ENCODE results near the gene CSTPP1.

CSTPP1 gene

DNA sequence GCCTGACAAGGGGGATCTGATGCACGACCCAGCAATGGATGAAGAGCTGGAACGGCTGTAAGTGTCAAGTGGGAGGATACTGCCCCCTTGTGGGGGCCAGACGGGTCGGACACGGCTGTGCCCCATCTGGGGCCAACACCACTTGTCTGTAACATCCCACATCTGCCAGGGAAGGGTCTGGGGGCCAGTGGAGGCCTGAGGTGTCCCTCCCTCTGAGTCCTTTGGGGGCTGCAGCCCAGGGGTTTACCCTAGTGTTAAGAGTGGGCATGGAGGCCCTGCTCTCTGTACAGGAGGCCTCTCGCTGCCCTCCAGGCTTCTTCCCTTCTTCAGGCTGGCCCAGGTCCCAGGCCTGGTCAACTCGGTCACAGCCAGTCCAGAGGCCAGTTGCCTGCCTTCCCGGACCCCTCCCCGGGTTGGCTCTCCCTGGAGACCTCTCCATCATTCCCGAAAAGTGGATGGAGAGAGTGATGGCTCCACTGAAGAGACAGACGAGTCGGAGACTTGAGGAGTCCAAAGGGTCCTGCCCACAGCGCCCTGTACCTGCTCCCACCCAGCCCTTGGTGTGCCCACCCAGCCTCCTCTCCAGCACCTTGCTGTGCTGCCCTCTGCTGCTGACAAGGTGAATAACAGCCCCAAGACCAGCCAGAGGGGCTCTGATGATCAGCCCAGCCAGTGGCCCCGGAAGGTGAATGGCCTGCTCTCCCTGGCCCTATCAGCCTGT, 224.7 kb downstream of the CSTPP1 start:
- DNase-seq (ENCODE audit: low read depth): peak; percentile 17

GRCh38 chr11:47161890-47162289, 225.3 kb downstream of the CSTPP1 start:
- no peak for DNase-seq (ENCODE audit: low read depth)

DNA sequence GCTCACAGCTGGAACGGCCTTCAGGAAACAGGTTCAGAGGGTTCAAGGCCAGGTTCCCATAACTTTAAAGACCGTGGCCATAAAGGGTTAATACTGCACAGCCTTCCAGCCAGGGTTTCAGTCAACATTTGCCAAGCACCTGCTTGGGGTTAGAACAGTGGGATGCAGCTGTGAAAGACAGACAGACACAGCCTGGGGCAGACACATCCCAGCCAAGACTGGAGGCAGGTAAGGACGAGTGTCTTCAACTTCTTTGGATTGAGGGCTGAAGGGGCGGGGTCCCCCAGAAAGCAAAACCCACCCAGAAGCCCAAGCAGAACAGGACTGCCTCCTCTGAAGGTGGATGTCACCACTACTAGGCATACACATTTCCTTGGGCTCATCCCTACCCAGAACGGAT, 225.9 kb downstream of the CSTPP1 start:
- DNase-seq (ENCODE audit: low read depth): no peak

GRCh38 chr11:47163193-47163592, 226.6 kb downstream of the CSTPP1 start:
- DNase-seq (ENCODE audit: low read depth): no peak

- DNase-seq (ENCODE audit: low read depth): no peak
These were observed 227.3 kb downstream of the CSTPP1 start for GRCh38 chr11:47163898-47164297.

GRCh38 chr11:47164321-47164720, 227.8 kb downstream of the CSTPP1 start:
- DNase-seq (ENCODE audit: low read depth): no peak

GRCh38 chr11:47165253-47165840, 228.8 kb downstream of the CSTPP1 start:
- no peak for DNase-seq (ENCODE audit: low read depth)

GRCh38 chr11:47166368-47166767, 229.8 kb downstream of the CSTPP1 start:
- no peak for DNase-seq (ENCODE audit: low read depth)

DNA sequence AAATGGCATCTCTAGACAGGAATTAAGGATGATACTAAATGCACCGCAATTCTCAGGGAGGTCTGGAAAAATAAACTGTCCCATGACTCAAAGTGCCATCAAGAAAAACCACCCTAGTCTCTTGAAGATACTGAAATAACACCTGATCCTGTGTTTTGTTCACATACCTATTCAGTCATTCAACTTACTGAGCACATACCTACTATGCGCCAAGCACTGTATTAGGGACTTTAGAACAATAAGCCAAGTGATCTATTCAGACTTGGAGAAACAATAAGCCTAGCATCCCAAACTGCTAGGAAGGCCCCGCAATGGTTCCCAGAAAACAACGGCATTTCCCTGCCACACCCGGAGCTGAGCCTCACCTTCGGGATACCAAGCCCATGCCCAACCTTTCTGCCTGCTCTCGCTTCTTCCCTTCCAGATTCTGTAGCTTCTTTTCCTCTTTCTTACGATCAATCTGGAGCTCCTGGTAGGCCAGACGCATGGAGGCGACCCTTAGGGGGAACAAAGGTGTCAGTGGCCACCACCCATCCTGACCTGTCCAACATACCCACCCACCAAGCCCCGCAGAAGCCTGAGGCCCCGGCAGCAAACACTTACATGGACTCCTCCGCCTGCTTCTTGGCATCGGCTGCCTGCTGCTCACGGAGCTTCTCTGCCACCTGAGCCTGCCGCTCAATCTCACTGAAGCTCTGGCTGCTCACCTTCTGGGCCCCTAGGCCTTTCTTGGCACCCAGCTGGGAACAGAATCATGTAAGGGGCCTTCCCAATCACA, 234.7 kb downstream of the CSTPP1 start:
- no peak for DNase-seq (ENCODE audit: low read depth)

DNA sequence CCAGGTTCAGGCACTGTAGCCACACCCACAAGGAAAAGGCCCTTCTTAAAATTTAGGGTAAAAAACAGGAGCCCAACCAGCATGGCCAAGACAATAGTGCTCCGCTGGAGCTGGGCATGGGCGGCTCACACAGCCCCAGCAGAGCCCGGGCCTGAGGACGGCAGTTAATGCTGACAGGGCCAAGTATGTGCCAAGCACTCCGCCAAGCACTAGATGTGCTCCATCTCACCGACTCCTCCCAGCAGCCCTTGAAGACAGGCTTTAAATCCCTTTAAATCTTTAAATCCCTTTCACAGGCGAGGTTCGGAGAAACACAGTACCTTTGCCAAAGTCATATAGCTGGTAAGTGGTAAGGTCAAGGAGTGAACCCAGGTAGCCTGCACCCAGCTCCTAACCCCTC, 235.3 kb downstream of the CSTPP1 start:
- no peak for DNase-seq (ENCODE audit: low read depth)

GRCh38 chr11:47172740-47173336, 236.3 kb downstream of the CSTPP1 start:
- no peak for DNase-seq (ENCODE audit: low read depth)

DNA sequence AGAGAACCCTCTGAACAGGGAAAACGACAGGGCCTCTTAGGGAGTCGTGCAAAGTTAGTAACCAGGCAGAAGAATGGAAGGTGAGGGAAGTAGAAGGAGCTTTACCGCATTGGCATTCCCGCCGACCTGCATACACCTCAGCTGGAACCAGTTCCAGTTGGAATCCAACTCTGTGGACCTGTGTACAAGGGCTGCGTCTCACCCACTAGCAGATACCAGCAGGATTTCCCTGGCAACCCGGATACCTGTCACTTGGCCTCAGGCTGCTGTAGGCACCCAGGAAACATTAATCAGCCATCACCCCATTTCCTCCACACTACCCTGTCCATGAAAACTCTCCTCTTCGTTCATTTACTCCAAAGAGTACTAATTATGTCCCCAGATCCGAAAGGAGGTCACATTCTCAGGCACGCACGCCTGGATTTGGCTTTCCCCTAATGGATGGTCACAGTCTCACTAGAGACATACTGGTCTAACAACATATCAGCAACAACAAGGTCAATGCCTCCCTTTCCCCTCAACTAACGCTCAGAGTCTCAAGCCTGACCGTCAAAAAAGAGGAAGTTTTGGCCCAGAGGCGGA, 239.3 kb downstream of the CSTPP1 start:
- DNase-seq (ENCODE audit: low read depth): no peak

- DNase-seq (ENCODE audit: low read depth): peak; percentile 95
These were observed 240.0 kb downstream of the CSTPP1 start, which contains the start of gene ARFGAP2 for GRCh38 chr11:47176328-47177228. Gene ARFGAP2, minus strand, starts transcription at chr11:47176879. Its CDS starts 26 bp downstream, at chr11:47176853.

DNA sequence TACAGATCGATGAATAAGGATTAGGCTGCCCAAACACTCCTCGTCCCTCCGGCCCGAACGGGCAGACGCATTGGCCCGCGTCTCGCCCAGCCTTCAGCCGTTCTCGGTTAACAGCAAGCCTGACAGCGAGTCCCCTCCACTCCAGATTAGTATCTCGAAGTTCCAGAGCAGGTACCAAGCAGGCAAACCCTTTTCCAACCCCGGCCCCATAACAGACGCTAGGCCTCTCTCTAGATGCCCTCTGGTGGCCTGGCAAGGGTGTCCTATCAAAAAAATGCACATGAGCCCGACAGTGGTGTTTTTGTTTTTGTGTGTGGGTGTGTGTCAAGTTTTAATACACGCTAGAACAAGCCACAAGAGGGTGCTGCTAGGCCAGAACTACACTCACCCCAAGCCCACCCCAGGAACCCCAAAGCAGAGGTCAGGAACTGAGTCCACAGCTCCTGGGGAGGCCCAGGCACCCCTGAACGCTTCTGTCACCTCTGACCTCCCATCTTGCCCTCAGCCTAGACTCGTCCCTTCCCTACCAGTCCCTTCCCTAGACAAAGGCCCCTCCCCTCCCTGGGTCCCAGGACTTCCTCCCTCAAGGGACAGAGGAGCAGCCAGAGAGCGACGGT, 240.8 kb downstream of the CSTPP1 start:
- peak; percentile 44 for DNase-seq (ENCODE audit: low read depth)

- no peak for DNase-seq (ENCODE audit: low read depth)
These were observed 241.3 kb downstream of the CSTPP1 start for GRCh38 chr11:47177846-47178245.

GRCh38 chr11:47178316-47178715, 241.8 kb downstream of the CSTPP1 start:
- no peak for DNase-seq (ENCODE audit: low read depth)

- no peak for DNase-seq (ENCODE audit: low read depth)
These were observed 242.4 kb downstream of the CSTPP1 start for GRCh38 chr11:47178737-47179654.

DNA sequence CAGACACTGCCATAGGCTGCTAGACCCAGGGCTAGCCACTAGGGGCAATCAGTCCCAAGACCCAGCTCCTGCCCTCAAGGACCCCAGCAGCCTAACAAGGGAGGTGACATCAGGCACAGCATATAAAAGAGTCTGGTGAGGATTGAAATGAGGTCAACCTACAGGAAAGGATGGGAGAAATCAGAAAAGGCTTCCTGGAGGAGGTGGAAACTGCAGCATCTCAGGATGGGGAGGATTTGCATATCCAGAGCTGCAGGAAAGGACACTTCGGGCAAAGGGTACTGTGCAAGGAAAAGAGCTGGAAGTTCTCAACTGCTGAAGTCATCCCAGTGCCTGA, 243.1 kb downstream of the CSTPP1 start:
- no peak for DNase-seq (ENCODE audit: low read depth)

DNA sequence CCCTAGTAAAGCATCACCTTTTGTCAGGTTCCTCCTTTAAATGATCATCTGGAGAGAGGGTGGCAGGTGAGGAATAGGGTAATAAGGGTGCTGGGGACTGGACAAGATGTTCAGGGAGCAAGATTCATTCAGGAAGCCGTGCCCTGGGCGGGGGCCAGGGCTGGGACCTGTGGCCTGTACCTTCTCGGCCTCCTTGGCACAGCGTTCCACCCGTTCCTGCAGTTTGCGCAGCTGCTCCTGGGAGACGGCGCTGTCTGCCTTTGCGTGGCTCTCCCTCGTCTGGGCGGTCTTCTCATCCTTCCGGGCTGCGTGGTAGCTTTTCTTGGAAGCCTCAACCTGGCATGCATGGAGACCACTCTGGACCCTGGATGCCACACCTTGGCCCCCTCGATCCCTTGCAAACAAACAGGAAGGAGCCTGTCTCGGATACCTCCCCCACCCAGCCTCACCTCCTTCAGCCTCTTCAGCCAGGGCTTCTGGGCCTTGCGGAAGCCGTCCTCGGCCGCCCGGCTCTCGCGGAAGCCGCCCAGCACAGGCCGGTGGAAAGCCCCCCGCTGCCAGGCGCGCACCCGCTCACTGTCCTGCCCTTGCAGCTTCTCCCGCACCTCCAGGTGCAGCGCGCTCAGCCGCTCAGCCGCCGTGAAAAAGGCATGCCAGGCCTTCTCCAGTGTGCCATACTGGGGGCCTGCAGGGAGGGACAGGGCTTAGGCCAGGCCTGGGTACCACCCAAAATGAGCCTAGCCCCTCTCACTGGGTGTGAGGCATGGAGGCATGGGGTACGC, 243.6 kb downstream of the CSTPP1 start:
- no peak for DNase-seq (ENCODE audit: low read depth)

All from stimulated activated CD8-positive, alpha-beta memory T cell treated with anti-CD3 and anti-CD28 coated beads, Interleukin-12 subunit alpha, Interleukin-12 subunit beta, amount 100 ng/mL, for 4 hours (primary cell).